Activated naive CD8-positive, alpha-beta T cell treated with anti-CD3 and anti-CD28 coated beads, Interleukin-2, amount 10 ng/mL, durations not matched to agents 7 days and 5 days (primary cell): ENCODE data around the gene EIF5A2. TPM values are rescaled to one million over a fixed set of nuclear protein-coding genes. Genes with fewer than 3 reads are reported as not detected.

Source experiments
- ATAC-seq: fragments of 150-1000 bp; cut with Tn5 transposase; one replicate; pipeline ENCODE4 v1.10.0; 2021; ENCODE audit warnings: low read depth, moderate library complexity
- POLR2A ChIA-PET: fragments of 350-600 bp; sonication (Branson Sonifier 250); formaldehyde crosslinking; loops from one replicate; lab custom pipeline; 2021; ENCODE audit warnings: antibody characterized with exemption; lab: Charles Lee
- DNase-seq: peaks from one replicate; pipeline ENCODE4 v3.0.0; 2021
- H3K27ac Mint-ChIP-seq: one replicate; pipeline ENCODE4 v1.8.0; 2022; ENCODE audit warnings: mild to moderate bottlenecking, mixed read lengths
- H3K27me3 Mint-ChIP-seq: one replicate; pipeline ENCODE4 v1.8.0; 2022; ENCODE audit warnings: mild to moderate bottlenecking, moderate library complexity, mixed read lengths
- H3K36me3 Mint-ChIP-seq: one replicate; pipeline ENCODE4 v1.8.0; 2021; ENCODE audit warnings: mild to moderate bottlenecking, mixed read lengths
- H3K4me1 Mint-ChIP-seq: one replicate; pipeline ENCODE4 v1.8.0; 2021; ENCODE audit warnings: mixed read lengths
- H3K4me3 Mint-ChIP-seq: one replicate; pipeline ENCODE4 v1.8.0; 2022; ENCODE audit warnings: mild to moderate bottlenecking, moderate library complexity, mixed read lengths
- H3K9me3 Mint-ChIP-seq: one replicate; pipeline ENCODE4 v1.8.0; 2021; ENCODE audit warnings: mixed read lengths
- total RNA-seq, 2 experiments: library from RNA; stranded (reverse); gene quantifications; one replicate each; pipeline ENCODE4 v1.2.3, GENCODE V29; 2021

Gene EIF5A2
- total RNA-seq, 2 experiments from 2014 or later, result 11.4 to 11.5 TPM

GRCh38 chr3:170864525-170865208 is 43.8 kb downstream of the EIF5A2 start:
- Mint-ChIP-seq H3K36me3 (peaks cover 28% of the 10 kb centered on the region), H3K27me3 (peaks cover 2% of the 10 kb centered on the region), H3K4me1 (peaks cover 15% of the 10 kb centered on the region), H3K9me3 (no peaks in the 10 kb centered on the region), H3K27ac (no peak overlapping the region), H3K4me3 (no peak overlapping the region)
- POLR2A ChIA-PET, result no interaction called here
- no peak for ATAC-seq
- no peak for DNase-seq

- H3K27ac Mint-ChIP-seq, result no peak overlapping the region
- no peaks in the 10 kb centered on the region for H3K9me3 Mint-ChIP-seq
- no peak for DNase-seq
- ATAC-seq, result no peak
- peaks cover 2% of the 10 kb centered on the region for H3K27me3 Mint-ChIP-seq
- H3K36me3 Mint-ChIP-seq, result peaks cover 26% of the 10 kb centered on the region
- POLR2A ChIA-PET, result no interaction called here
- no peak overlapping the region for H3K4me3 Mint-ChIP-seq
- peaks cover 12% of the 10 kb centered on the region for H3K4me1 Mint-ChIP-seq
Observed at GRCh38 chr3:170863816-170864215, 44.6 kb downstream of the EIF5A2 start.

- POLR2A ChIA-PET, result no interaction called here
- Mint-ChIP-seq H3K4me1 (peaks cover 10% of the 10 kb centered on the region), H3K36me3 (peaks cover 26% of the 10 kb centered on the region), H3K27me3 (peaks cover 2% of the 10 kb centered on the region), H3K4me3 (no peak overlapping the region), H3K27ac (no peak overlapping the region), H3K9me3 (no peaks in the 10 kb centered on the region)
- ATAC-seq, result no peak
- no peak for DNase-seq
Observed at GRCh38 chr3:170862618-170863374, 45.6 kb downstream of the EIF5A2 start.

GRCh38 chr3:170858599-170858998 is 49.8 kb downstream of the EIF5A2 start:
- Mint-ChIP-seq H3K27me3 (peaks cover 2% of the 10 kb centered on the region), H3K9me3 (no peaks in the 10 kb centered on the region), H3K4me1 (peaks cover 1% of the 10 kb centered on the region), H3K27ac (no peak overlapping the region), H3K4me3 (no peak overlapping the region), H3K36me3 (no peaks in the 10 kb centered on the region)
- POLR2A ChIA-PET, result no interaction called here
- DNase-seq (no peak), ATAC-seq (no peak)

GRCh38 chr3:170852324-170852723 is 56.1 kb downstream of the EIF5A2 start:
- DNase-seq, result no peak
- peaks cover 19% of the 10 kb centered on the region for H3K27me3 Mint-ChIP-seq
- no peaks in the 10 kb centered on the region for H3K36me3 Mint-ChIP-seq
- H3K4me1 Mint-ChIP-seq, result peaks cover 1% of the 10 kb centered on the region
- H3K4me3 Mint-ChIP-seq, result no peak overlapping the region
- H3K27ac Mint-ChIP-seq, result no peak overlapping the region
- no peak for ATAC-seq
- H3K9me3 Mint-ChIP-seq, result no peaks in the 10 kb centered on the region
- POLR2A ChIA-PET, result no interaction called here

- ATAC-seq, result no peak
- Mint-ChIP-seq H3K27ac (no peak overlapping the region), H3K4me3 (no peak overlapping the region), H3K9me3 (no peaks in the 10 kb centered on the region), H3K27me3 (peaks cover 23% of the 10 kb centered on the region), H3K36me3 (no peaks in the 10 kb centered on the region), H3K4me1 (no peaks in the 10 kb centered on the region)
- POLR2A ChIA-PET, result no interaction called here
- DNase-seq, result no peak
Observed at GRCh38 chr3:170848292-170848917, 60.0 kb downstream of the EIF5A2 start.

GRCh38 chr3:170844377-170844776 is 64.1 kb downstream of the EIF5A2 start:
- Mint-ChIP-seq H3K4me1 (no peaks in the 10 kb centered on the region), H3K4me3 (no peak overlapping the region), H3K27me3 (peaks cover 24% of the 10 kb centered on the region), H3K9me3 (no peaks in the 10 kb centered on the region), H3K27ac (no peak overlapping the region), H3K36me3 (no peaks in the 10 kb centered on the region)
- ATAC-seq, result no peak
- POLR2A ChIA-PET, result no interaction called here
- no peak for DNase-seq

GRCh38 chr3:170840291-170840859 is 68.1 kb downstream of the EIF5A2 start:
- peaks cover 36% of the 10 kb centered on the region for H3K27me3 Mint-ChIP-seq
- no peak for ATAC-seq
- H3K9me3 Mint-ChIP-seq, result no peaks in the 10 kb centered on the region
- no peak for DNase-seq
- H3K27ac Mint-ChIP-seq, result no peak overlapping the region
- H3K4me1 Mint-ChIP-seq, result no peaks in the 10 kb centered on the region
- no peaks in the 10 kb centered on the region for H3K36me3 Mint-ChIP-seq
- POLR2A ChIA-PET, result no interaction called here
- no peak overlapping the region for H3K4me3 Mint-ChIP-seq

GRCh38 chr3:170839518-170840100 is 68.8 kb downstream of the EIF5A2 start:
- H3K27me3 Mint-ChIP-seq, result peaks cover 37% of the 10 kb centered on the region
- H3K27ac Mint-ChIP-seq, result no peak overlapping the region

More at GRCh38 chr3:170839518-170840100, 68.8 kb downstream of the EIF5A2 start:
- H3K4me1 Mint-ChIP-seq, result no peaks in the 10 kb centered on the region
- ATAC-seq, result no peak
- no peak for DNase-seq
- H3K9me3 Mint-ChIP-seq, result no peaks in the 10 kb centered on the region
- POLR2A ChIA-PET, result no interaction called here
- no peaks in the 10 kb centered on the region for H3K36me3 Mint-ChIP-seq
- H3K4me3 Mint-ChIP-seq, result no peak overlapping the region

Other genes with a start within 250 kb of the EIF5A2 start
- 10 to 100 TPM; 50.6 to 54.5 TPM for gene RPL22L1, start 38.4 kb downstream of the EIF5A2 start, total RNA-seq
- gene SLC2A2, start 118.1 kb upstream of the EIF5A2 start, total RNA-seq, result not detected